Stimulated activated CD8-positive, alpha-beta memory T cell treated with anti-CD3 and anti-CD28 coated beads, Interleukin-4, amount 100 ng/mL, for 24 hours (primary cell): ENCODE results near the gene CPA1.

Experiments
- DNase-seq: peaks from one replicate; pipeline ENCODE4 v3.0.0-alpha.2; 2020; ENCODE audit warnings: low read depth

Gene CPA1

DNA sequence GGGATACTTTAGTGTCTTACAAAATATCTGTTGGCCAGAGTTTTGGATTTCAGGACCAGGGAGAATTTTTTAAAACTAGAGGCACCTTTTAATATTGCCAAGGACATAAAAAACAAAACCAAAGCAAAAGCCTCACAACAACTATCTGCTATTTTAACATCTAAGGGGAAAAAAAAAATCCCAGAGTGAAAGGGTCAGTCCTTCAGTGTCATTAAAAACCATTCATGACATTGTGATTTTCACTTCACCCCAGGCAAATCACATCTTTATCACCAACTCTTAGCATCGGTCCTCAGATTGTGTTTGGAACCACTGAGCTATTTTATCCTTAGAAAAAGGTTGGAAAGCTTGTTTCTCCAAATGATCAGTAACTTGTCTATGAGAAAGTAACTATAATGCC is 49.8 kb downstream of the CPA1 start:
- no peak for DNase-seq

DNA sequence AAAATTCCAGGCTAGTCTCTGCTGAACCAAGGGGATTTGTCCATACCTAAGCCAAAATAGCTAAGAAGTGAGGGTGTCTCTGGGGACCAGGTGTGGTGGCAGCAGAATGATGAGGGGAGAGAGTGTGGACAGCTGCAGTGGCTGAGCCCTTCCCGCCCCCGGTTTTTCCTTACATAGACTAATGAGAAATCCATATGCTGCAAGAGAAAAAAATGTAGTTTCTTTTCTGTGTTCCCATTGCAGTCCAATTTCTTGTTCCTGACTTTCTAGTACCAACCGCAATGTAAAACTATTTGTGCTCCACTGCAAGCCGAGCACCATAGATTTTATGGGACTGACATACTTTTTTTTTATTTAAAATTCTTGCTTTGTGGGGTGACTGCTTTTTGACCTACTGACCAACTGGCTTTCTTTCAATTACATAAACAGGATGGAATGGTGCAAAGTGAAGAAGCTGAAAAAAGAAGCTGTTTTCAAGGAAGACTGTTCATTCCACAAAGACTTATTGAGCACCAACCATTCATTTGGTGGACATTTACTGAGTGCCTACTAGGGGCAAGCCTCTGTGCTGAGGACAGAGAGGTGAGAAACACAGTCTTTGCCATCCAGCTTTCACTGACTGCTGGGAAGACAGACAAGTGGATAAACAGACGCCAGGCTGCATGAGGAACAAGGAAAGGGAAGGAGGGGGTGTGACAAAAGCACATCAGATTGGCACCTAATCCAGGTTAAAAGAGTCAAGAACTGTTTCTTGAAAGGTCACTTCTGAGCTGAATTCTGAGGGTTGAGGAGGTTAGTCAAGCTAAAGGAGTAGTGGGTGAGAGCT is 50.8 kb downstream of the CPA1 start:
- no peak for DNase-seq

DNA sequence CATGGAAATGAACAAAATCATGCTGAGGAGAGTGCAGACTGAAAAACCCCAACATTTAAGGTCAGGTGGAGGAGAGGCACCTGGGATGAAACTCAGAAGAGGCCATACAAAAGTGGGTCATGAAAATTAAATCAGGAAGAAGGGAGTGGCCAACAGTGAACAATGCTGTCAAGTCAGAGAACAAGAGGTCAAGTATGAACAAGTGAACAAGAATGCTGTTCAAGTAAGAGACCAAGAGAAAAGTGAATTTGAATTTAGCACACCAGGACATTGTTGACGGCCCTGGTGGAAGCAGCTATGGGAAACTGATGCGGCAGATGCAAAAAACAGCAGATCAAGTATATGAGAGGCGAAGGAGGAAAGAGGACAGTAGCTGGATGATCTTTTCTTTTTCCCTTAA is 52.6 kb downstream of the CPA1 start:
- DNase-seq, result no peak

DNA sequence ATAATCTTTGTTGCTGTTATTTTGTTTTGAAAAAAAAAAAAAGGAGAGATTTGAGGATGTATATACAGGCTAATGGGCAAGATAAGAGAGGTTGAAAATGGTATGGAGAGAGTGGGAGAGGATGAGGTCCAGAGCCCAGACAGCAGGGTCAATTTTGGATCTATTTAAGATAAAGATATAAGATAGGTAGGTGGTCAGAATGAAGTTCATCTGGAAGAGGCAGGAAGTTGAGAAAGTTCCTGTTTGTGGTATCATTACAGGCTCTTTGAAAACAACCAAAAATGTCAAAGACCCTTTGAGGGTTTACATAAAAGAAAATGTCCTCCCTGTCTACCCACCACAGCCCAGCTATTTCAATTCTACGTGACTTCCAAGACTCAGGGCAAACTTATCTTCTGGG is 53.0 kb downstream of the CPA1 start:
- DNase-seq, result no peak

DNA sequence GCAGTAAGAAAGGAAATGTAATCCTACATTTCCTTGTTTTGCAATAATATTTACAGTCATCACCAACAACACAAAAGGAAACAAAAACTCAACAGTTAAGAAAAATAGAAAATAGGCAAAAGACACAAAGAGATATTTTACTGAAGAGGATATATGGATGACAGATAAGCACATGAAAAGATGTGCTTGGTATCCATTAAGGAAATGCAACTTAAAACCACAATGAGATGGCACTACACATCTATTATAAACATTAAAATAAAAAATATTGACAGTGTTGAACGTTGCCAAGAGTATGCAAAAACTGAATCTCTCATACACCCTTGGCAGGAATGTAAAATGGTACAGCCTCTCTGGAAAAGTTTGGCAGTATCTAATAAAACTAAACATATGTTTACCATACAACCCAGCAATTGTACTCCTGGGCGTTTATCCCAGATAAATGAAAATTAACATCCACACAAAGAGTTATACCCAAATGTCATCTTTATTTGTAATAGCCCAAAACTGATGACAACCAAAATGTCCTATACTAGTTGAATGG is 55.1 kb downstream of the CPA1 start:
- DNase-seq, result no peak

DNA sequence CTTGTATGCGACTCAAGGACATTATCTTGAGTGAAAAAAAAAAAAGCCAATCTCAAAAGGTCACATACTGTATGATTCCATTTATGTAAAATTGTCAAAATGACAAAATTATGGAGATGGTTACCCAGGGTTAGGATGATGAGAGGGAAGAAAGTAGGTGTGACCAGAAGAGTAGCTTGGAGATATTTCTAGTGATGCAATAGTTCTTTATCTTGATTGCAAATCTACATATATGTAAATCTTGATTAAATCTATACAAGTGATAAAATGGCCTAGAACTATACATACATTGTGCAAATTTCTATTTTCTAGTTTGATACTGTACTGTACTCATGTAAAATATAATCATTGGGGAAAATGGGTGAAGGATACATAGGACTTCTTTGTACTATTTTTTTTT is 56.0 kb downstream of the CPA1 start:
- no peak for DNase-seq
